ENCODE results near the gene ENPP7. TPM values are rescaled to one million over a fixed set of nuclear protein-coding genes. Genes with fewer than 3 reads are reported as not detected.

The ENPP7 gene
- total RNA-seq, 2 donors from 2014 or later, result not detected

- H3K9me3 ChIP-seq, result no peaks in the 10 kb centered on the region
- no peaks in the 10 kb centered on the region for H3K36me3 ChIP-seq (replicated peaks in 1 of 2; ENCODE audit: insufficient read depth in 1 of 2, low read depth in 2 of 2)
- no peaks in the 10 kb centered on the region for H3K27me3 ChIP-seq
- H3K27ac ChIP-seq, result no peak overlapping the region
- ATAC-seq, result no peak
- intact Hi-C loops (cut with DNase I), result no loop called here
- DNase-seq, result no peak
- 91 to 93% methylated on average over 23 to 32 of the region's 32 CpGs for WGBS, 2 donors
- no peak overlapping the region for H3K4me3 ChIP-seq
- peaks cover 23% of the 10 kb centered on the region for H3K4me1 ChIP-seq
- TF ChIP-seq CTCF (IDR thresholded peaks at IDR 0.05) (no peak), POLR2A (IDR thresholded peaks at IDR 0.05) (no peak)
Measured at GRCh38 chr17:79735096-79735495, 4.4 kb downstream of the ENPP7 start.

DNA sequence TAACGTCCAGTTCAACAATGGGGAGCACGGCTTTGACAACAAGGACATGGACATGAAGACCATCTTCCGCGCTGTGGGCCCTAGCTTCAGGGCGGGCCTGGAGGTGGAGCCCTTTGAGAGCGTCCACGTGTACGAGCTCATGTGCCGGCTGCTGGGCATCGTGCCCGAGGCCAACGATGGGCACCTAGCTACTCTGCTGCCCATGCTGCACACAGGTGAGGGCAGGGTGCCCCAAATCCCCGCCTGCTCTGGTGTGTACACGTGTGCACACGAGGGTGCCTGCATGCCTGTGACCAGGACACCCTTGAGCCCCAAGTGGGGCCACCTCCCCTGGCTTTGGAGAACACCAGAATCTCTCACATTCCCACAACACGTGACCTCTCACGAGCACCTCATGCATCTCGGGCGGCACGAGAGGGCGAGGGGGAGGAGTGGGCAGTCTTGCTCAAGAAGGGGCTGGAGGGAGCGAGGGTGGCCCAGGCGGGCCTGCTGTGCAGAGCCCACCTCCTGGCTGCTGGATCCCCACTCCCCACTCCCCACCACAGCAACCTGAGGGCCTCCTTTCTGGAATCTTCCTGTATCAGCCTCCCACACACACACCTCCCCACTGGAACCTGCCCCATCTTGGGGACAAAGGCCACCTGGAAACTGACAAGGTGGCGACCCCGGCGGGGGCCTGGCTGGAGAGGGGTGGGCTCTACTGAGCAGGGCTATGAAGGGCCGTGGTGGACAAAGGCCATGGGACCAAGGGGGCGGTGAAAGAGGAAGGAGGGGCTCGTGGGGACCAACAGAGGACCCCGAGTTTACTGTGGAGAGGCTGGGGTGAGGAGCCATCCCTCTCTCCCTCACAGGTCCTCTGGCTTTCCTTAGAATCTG lies 6.5 kb downstream of the ENPP7 start:
- no peaks in the 10 kb centered on the region for H3K27me3 ChIP-seq
- H3K27ac ChIP-seq, result peak overlapping the region in 1 of 4 donors; percentile 72
- intact Hi-C loops (cut with DNase I), result no loop called here
- H3K36me3 ChIP-seq (replicated peaks in 1 of 2; ENCODE audit: insufficient read depth in 1 of 2, low read depth in 2 of 2), result no peaks in the 10 kb centered on the region
- WGBS, 2 donors, result 71 to 77% methylated on average over 16 to 27 of the region's 30 CpGs
- H3K9me3 ChIP-seq, result no peaks in the 10 kb centered on the region
- peaks cover 44% of the 10 kb centered on the region for H3K4me1 ChIP-seq
- DNase-seq (no peak), ATAC-seq (no peak)
- TF ChIP-seq POLR2A (IDR thresholded peaks at IDR 0.05) (no peak), CTCF (IDR thresholded peaks at IDR 0.05) (no peak)
- H3K4me3 ChIP-seq, result no peak overlapping the region

DNA sequence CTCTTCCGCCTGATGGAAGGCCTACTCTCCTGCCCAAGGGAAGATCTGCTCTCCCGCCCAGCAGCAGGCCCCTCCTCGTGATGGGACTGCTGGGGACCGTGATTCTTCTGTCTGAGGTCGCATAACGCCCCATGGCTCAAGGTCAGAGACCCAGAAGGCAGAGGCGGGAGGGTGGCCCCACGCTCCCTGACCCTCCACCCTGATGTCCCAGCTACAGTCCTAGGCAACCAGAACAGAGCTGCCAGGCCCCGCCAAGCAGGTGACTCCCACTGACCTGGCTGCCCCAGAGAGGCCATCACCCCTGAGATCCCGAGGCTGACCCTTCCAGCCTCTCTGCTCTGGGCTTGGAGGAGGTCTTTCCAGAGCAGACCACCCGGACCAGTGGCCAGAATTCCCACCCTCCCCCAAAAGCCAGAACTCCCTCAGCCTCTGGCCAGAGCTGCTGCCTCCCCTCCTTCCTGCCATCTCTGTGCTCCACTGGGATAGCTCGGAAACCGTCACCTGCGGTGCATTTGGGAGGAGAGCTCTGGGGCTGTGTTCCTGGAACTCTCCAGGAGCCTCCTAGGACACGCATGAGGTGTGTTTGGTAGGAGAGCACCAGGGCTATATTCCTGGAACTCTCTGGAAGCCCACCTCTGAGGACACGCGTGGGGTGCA lies 7.3 kb downstream of the ENPP7 start:
- ATAC-seq (no peak), DNase-seq (no peak)
- H3K9me3 ChIP-seq, result no peaks in the 10 kb centered on the region
- no peak overlapping the region for H3K4me3 ChIP-seq
- TF ChIP-seq CTCF (IDR thresholded peaks at IDR 0.05), result no peak
- no peak for TF ChIP-seq POLR2A (IDR thresholded peaks at IDR 0.05)
- H3K4me1 ChIP-seq, result peaks cover 45% of the 10 kb centered on the region
- H3K36me3 ChIP-seq (replicated peaks in 1 of 2; ENCODE audit: insufficient read depth in 1 of 2, low read depth in 2 of 2), result no peaks in the 10 kb centered on the region
- H3K27ac ChIP-seq, result peak overlapping the region in 3 of 4 donors; percentile 72 to 84 (median 83)
- H3K27me3 ChIP-seq, result no peaks in the 10 kb centered on the region
- WGBS, 2 donors, result 67 to 84% methylated on average over 3 to 17 of the region's 17 CpGs
- intact Hi-C loops (cut with DNase I), result no loop called here

DNA sequence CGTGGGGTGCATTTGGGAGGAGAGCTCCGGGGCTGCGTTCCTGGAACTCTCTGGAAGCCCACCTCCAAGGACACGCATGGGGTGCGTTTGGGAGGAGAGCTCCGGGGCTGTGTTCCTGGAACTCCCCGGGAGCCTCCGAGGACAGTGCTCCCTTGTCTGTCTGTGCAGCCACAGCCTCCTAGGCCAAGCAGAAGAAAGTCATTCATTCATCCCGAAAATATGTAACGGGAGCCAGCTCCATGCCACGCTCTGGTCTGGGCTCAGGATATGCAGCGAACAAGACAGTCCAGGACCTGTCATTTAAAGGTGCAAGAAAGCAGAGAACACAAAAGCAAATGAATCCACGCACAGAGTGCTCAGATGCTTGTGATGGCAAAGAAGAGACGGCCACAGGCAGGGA lies 7.9 kb downstream of the ENPP7 start:
- Histone ChIP-seq H3K27ac (peak overlapping the region in 3 of 4 donors; percentile 72 to 84 (median 83)), H3K4me3 (no peak overlapping the region), H3K27me3 (no peaks in the 10 kb centered on the region), H3K4me1 (peaks cover 45% of the 10 kb centered on the region), H3K36me3 (replicated peaks in 1 of 2; ENCODE audit: insufficient read depth in 1 of 2, low read depth in 2 of 2) (no peaks in the 10 kb centered on the region), H3K9me3 (no peaks in the 10 kb centered on the region)
- ATAC-seq (no peak), DNase-seq (no peak)
- 56 to 62% methylated on average over 6 to 14 of the region's 14 CpGs for WGBS, 2 donors
- intact Hi-C loops (cut with DNase I), result no loop called here
- no peak for TF ChIP-seq POLR2A (IDR thresholded peaks at IDR 0.05)
- TF ChIP-seq CTCF (IDR thresholded peaks at IDR 0.05), result no peak
